Measurements from ENCODE around the gene BFSP2.
"Not testable (repeated sequence)": the region's sequence is repeated elsewhere in the genome, so short reads cannot be mapped to it uniquely, and the experiment has no call there.

The BFSP2 gene

GRCh38 chr3:133482474-133482873, 82.6 kb downstream of the BFSP2 start:
- not testable (repeated sequence) for DNase-seq (ENCODE audit: low read depth)

GRCh38 chr3:133486658-133487057, 86.8 kb downstream of the BFSP2 start:
- DNase-seq (ENCODE audit: low read depth): no peak

DNA sequence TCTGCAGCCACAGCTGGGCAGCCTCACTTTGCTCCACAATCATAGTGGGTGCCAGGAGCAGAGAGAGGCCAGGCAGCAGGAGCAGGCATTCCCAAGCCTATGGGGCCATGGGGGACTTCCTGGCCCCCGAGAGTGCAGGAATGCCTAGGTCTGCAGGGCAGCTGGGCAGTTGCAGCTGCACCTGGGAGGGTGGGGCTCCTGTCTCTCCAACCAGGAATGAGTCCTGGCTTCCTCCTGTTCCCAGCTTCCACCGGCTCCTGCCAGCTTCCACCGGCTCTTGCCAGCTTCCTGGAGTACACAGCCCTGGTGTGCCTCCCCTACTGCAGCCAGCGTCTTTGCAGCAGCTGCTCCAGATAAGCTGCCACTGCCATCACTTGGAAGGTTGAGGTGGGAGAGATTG, 87.3 kb downstream of the BFSP2 start:
- DNase-seq (ENCODE audit: low read depth): no peak

DNA sequence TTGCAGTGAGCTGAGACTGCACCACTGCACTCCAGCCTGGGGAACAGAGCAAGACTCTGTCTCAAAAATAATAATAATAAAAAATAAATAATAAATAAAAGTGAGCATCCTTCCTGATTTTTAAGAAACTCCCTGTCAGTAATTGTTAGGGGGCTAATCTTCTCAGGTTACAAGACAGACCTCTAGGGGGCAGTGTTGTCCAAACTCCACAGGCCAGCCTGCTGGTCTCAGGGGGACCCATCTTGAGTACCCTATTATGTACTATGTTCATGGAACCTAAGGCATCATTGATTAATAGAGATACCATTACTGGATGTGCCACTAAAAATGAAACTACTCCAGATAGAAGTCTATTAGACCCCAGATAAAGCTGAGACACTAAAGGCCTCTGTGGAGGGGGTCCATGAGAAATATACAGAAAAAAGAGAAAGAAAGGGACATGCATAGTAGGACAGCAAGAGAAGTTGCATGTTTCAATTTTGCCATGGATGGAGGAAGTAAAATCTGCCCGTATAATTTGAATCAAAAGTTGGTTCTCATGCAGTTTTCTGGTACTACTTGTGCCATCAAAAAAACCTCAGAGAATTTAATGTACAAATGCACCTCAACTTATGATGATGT, 88.2 kb downstream of the BFSP2 start:
- DNase-seq (ENCODE audit: low read depth): no peak

GRCh38 chr3:133488785-133489367, 89.0 kb downstream of the BFSP2 start:
- no peak for DNase-seq (ENCODE audit: low read depth)

DNA sequence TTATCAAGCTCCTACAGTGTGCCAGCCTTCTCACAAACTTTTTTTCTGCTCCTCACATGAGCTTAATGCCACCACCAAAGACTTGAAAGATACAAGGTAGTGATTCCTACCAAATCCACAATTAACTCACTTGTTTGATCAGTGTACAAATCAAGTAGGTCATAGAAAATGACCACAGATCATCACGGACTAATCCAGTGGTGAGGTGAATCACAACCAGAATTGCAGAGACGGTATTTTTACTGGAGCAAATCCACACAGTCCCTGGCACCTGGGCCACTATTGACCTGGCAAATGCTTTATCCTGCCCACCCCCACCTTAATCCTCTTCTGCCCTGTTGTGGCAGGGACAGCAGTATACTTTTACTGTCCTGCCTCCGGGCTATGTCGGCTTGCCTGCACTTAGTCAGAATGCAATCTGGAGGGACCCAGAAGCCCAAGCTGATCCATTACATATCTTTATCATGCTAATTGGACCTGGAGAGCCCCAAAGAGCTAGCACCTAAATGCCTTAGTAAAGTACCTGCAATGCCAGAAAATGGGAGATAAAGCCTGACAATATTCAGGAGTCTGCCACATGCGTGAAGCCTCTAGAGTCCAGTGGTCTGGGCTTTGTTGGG, 89.7 kb downstream of the BFSP2 start:
- no peak for DNase-seq (ENCODE audit: low read depth)

DNA sequence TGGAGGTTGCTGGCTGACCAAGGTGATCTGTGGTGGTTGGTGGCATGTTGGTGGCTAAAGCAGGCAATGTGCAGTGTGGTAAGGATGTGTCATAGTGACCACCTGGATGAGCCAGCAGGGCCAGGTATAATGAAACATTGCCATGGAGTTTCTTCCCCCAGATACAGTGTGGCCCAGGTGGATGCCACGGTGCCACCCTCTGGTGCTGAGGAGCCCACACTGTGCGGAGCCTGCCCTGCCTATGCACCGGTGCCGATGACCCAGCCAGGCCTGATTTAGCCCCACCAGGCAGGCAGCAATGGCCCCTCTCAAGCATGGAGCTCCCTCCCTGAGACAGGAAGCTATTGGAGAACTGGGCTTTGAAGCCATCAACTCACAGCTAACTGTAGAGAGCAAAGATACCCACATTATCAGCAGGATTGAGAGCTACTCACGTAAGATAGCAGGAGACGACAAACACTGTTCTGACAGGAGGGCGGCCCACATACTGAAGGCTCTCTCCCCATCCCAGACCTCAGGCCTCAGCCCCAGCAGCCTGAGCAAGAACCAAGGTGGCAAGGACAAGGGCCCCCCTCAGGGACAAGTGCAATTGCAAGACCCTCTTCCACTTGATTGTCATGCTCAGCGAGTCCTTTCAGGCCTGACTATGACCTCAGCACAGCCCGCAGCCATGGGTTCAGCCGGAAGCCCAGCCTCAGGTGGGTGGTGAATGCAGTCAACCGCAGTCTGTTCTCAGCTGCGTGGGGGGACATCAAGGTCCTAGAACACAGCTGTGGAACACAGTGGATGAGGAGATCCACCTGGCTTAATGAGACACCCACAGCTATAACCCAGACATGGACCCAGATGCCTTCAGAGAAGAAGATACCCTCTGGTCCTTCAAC, 90.9 kb downstream of the BFSP2 start:
- peak; percentile 31 for DNase-seq (ENCODE audit: low read depth)

DNA sequence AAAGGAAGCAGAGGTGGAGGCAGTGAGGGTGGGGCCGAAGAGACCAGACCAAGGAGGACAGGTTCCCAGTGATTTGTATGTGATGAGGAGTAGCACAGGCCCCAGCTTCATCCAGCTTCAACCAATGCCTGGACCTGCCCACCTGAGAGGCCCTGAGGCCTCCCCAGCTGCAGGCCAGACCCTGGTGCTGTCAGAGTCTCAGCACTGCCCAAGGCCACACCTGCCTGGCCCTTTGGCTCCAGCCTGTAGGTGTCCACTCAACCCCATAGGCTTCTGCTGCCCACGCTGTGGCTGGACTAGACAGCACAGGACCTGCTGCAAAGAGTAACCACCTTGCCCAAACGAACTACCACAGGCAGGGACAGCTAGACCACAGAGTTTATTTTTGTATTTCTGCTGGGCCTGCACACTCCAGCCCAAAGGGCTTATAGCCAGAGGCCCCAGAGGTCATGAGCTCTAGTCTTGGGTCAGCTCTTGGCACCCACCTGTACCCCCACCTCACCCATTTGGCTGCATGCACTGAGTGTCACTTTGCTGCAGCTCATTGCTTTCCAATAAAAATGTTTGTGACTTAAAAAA, 91.7 kb downstream of the BFSP2 start:
- no peak for DNase-seq (ENCODE audit: low read depth)

DNA sequence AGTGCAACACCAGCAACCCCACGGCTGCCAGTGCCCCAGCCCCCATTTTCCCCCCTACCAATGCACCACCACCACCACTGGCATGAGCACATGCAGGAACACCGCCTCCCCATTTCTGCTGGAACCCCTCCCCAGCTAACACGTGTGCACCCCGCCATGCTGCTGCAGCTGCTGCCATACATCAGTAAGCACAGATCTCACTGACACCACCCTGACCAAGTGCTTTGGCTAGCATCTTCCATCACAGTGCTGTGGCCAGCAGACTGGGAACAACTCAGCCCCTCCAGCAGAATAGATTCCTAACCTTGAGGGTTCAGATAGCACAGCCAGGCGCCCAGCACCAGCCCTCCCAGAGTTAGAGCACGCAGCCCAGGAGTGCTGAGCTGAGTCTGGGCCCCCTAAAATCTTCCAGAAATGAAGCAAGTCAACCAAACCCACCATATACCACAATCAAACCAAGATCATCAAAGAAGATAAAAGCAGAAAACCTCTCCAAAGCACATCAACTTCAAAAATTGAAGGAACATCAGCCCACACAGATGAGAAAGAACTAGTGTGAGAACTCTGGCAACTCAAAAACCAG, 92.4 kb downstream of the BFSP2 start:
- DNase-seq (ENCODE audit: low read depth): no peak

- no peak for DNase-seq (ENCODE audit: low read depth)
These were observed 94.6 kb downstream of the BFSP2 start for GRCh38 chr3:133494469-133494868.

DNA sequence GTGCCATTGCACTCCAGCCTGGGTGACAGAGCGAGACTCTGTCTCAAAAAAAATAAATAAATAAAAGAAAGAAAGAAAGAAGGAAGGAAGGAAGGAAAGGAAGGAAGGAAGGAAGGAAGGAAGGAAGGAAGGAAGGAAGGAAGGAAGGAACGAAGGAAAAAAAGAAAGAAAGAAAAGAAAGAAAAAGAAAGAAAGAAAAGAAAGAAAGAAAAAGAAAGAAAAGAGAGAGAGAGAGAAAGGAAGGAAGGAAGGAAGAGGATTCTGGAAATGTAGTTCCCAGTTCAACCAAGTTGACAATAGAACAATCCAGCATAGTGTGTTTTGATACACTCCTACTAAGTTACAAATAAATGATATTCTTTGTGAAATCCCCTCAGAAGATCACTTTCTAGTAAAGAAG, 102.7 kb downstream of the BFSP2 start:
- DNase-seq (ENCODE audit: low read depth): not testable (repeated sequence)

DNA sequence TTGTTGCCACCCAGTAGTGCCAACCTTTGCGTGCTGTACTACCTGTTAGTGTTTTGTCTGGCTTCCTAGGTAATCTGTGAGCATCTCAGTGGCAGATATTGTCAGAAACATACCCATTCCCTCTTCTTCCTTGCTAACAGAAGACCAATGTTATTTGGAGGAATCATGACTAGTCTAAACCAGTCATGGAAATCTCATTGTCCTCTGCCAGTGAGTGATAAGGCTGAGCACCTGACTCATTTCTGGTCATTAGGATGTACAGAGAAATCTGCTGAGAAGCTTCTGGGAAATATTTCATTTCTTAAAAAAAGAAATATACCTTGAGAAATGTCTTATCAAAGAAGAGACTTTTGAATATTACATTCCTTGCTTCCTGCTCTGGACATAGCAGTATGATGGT, 103.6 kb downstream of the BFSP2 start:
- DNase-seq (ENCODE audit: low read depth): no peak

- no peak for DNase-seq (ENCODE audit: low read depth)
These were observed 104.9 kb downstream of the BFSP2 start for GRCh38 chr3:133504736-133505135.

GRCh38 chr3:133505813-133506212, 106.0 kb downstream of the BFSP2 start:
- DNase-seq (ENCODE audit: low read depth): no peak

GRCh38 chr3:133506215-133506901, 106.5 kb downstream of the BFSP2 start:
- DNase-seq (ENCODE audit: low read depth): no peak

GRCh38 chr3:133509488-133509887, 109.6 kb downstream of the BFSP2 start:
- DNase-seq (ENCODE audit: low read depth): no peak

GRCh38 chr3:133512416-133513089, 112.7 kb downstream of the BFSP2 start:
- no peak for DNase-seq (ENCODE audit: low read depth)

- no peak for DNase-seq (ENCODE audit: low read depth)
These were observed 114.6 kb downstream of the BFSP2 start for GRCh38 chr3:133514418-133514817.

DNA sequence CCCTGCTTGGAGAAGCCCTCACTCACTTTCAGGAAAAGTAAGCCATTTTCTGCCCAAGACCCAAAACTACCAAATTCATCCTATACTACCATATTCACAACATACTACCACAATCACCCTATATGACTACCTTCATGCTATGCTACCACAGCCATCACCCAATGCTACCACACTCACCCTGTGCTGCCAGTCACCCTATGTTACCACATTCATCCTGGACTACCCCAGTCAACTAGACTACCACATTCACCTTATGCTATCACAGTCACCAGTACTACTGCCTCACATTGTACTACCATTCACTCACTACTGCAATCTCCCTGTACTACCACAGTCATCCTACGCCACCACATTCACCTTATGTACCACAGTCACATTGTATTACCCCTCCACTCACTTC, 115.3 kb downstream of the BFSP2 start:
- DNase-seq (ENCODE audit: low read depth): no peak

GRCh38 chr3:133520286-133520685, 120.4 kb downstream of the BFSP2 start:
- DNase-seq (ENCODE audit: low read depth): no peak

DNA sequence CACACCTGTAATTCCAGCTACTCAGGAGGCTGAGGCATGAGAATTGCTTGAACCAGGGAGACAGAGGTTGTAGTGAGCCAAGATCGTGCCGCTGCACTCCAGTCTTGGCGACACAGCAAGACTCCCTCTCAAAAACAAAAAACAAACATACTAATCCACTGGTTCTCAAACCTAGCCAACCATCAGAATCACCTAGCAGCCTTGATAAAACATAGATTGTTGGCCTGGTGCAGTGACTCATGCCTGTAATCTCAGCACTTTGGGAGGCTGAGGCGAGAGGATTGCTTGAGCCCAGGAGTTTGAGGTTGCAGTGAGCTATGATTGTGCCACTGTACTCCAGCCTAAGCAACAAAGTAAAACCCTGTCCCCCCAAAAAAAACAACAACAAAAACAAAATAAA, 121.1 kb downstream of the BFSP2 start:
- not testable (repeated sequence) for DNase-seq (ENCODE audit: low read depth)
